IPS-11a (cell line): ENCODE data around the gene ATG3.
"Not testable (repeated sequence)": the region's sequence is repeated elsewhere in the genome, so short reads cannot be mapped to it uniquely, and the experiment has no call there.

Experiments
- H3K4me3 ChIP-seq: one replicate; pipeline ENCODE4 v1.5.1; 2013; ENCODE audit warnings: low read depth, low read length, control low read depth

ATG3 gene

DNA sequence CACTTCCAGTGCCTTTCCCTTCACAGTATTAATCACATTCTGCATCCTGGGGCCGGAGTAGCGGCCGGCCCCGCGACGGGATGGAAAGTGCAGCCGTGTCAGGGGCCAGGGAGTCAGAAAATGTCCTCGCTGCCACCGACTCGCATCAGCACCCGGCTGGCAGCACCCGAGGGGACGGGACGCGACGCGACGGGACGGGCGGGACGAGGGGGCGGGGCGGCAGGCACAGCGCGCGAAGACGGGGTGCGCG lies 353 bp downstream of the ATG3 start:
- H3K4me3 ChIP-seq: peak overlapping the region; percentile 91

DNA sequence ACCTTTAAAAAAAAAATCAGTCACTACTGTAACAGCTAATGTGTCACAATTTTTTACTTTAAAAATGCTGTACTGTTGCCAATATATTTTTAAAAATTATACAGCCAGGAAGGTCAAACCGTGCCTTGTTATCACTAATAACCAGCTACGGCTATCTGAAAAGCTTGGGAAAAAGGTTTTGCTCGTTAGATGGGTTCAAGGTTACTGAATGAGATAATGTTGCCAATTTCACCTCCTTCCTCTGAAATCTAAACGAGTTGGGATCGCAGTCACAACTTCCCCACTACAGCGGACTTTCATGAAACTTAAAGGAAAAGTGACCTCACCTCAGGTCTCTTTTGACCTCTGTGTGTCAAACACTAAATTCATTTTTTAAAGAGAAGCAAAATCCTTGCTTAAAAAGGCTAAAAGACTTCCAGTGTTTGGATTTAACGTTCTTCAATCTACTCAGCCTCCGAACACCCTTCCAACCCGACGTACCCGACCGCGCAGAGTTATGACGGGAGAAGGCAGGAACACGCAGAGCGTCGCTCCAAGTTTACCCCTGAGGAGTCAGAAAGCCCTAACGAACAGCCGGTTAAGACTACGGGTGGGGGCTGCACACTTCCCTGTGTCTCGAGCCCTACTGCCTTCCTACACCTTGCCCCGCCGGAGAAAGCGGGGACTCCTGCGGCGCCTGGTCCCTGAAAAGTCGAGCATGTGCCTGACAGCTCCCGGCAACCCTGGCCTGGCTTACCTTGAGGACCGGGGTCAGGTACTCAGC lies 860 bp downstream of the ATG3 start:
- H3K4me3 ChIP-seq: peak overlapping the region; percentile 91

DNA sequence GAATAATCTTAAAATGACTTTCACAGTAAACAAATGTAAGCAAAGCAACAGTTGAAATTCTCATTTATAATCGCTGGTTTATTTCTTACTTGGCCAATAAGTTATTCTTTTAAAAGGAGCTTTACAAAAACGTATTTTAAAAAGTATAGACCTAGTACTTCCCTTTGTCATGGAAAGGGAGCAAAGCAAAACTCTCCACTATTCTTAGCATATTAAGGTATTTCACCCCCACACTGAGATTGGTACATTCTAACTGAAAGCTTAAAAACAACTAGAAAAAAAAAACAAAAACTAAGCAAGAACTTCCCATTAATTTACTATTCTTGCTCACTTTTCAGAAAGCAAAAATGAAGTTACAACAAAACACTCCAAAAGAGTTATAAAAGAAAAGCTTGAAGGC lies 1.5 kb downstream of the ATG3 start:
- peak overlapping the region; percentile 91 for H3K4me3 ChIP-seq

DNA sequence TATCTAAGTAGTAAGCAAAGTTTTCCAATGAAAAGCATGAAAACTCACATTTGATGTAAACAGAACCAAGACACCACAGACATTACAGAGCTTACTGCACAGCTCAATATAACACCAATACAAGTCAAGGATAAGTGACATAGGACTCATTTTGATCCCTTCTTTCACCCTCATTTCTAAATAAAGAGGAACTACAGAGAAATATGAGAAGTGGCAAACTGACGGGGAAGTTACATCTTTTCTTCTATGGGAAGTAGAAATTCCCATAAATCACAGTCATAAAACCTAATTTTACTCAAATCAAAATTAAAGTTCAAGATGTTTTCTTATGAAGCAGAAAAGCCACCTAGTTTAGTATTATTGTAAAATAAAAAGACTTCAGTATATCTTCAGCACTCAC lies 3.8 kb downstream of the ATG3 start:
- no peak overlapping the region for H3K4me3 ChIP-seq

DNA sequence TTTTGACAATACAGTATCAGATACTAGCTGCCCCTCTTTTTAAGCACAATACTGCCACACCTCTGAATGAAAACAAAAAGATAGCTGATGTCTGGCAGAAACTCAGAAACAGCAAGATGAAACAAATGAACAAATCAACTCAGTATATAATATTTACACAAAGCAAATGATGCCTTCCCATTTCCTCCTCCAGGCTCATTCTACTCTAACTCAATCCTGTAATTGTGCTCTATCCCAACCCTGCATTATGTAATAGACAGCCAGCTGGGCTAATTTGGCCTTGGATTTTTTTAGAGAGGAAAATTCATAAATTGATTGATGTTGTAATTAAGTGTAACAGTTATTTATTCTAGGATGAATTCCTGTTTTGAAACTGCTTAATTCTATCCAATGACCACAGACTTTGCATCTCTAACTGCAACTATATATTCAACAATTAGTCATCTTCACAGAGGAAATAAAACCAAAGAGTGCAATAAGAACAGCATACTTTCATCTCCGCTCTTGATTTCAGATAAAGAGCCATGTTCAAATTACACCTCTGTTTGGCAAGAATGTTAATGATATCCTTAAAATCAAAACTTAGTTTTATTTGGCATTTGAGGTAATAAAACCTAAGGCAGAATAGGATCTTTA lies 6.1 kb downstream of the ATG3 start:
- no peak overlapping the region for H3K4me3 ChIP-seq

DNA sequence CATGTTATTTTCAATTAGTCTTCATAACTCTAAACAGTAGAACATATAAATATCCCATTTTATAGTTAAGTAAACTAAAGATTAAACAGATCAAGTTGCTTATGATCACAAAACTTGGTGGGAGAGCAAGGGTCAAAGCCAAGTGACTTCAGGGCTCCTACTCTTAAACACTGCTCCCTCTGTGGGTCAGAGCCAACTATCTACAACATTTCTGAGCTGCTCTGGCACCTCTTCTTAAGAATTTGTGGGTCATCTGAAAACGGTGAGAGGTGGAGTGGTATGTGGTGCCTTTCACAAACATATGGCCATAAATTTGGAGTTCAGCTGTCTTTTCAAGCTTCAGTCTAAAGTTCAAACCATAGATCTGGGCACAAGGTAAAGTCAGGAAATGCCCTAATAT lies 10.9 kb downstream of the ATG3 start:
- no peak overlapping the region for H3K4me3 ChIP-seq

DNA sequence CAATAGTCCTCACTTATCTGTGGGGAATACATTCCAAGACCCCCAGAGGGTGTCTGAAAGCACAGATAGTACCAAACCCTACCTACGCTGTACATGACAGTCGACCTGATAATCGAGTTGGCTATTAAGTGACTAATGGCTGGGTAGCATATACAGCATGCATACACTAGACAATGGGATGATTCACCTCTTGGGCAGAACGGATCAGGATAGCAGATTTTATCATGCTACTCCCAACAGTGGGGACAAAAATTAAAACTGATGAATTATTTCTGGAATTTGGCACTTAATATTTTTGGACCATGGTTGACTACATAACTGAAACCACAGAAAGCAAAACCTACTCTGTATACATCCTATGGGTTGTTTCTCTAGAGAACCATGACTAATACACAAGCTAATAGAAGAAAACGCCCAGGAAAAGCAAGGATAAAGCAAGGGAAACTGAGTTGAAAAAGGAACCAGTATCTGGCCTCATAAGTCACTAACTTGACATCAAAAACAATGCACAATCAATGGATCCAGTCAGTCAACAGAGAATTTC lies 15.5 kb downstream of the ATG3 start:
- H3K4me3 ChIP-seq: no peak overlapping the region

DNA sequence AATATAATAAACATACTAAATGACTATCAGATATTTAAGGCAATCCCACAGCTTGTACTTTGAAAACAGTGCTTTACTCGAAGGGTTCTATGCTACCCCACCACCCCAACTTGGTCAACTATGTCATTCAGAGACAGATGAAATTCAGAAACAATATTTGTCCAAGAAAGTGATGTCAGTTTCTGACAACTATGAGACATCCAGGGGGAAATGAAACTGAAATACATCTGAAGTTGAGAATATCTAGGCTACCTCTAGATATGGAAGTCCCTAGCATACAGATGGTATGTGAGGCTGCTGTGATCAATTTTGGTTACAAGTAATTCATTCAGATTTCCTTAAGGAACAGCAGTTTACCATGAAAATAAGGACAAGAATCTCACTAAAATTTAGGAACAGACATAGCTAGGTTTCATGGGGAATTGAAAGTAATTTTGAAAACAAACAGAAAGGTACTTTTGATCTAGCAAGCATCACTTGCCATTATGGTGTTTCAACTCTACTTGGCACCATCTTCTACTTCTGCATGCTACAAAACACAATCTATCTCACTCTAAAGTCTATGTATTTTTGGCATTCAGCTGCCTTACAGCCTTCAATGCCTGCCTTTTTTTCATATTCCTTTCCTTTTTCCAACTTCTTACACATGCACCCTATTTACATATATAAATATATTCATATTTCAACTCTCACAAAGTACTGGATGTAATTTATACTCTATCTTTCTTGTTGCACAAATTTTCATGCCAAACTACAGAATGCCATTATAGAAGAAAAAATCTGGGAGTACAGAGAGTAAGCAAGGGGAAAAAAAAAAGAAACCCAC lies 21.7 kb downstream of the ATG3 start:
- no peak overlapping the region for H3K4me3 ChIP-seq

DNA sequence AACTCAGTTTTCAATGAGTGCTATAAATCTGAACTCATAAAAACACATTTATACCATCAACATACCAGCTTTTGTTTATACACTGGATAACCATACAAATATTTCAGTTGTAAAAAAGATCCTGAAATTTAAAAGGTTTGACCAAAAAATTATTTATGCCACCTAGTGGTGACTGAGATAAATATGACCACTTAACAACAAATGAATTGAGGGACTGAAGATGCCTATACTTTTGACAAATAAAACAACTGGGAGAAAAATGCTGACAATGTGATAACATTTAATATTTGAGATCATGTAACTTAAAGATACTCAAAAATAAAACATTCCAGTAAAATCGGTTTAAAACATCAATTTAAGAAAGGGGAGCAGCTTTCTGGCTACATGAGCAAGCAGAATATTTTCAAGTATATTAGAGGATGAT lies 30.4 kb downstream of the ATG3 start:
- H3K4me3 ChIP-seq: no peak overlapping the region

DNA sequence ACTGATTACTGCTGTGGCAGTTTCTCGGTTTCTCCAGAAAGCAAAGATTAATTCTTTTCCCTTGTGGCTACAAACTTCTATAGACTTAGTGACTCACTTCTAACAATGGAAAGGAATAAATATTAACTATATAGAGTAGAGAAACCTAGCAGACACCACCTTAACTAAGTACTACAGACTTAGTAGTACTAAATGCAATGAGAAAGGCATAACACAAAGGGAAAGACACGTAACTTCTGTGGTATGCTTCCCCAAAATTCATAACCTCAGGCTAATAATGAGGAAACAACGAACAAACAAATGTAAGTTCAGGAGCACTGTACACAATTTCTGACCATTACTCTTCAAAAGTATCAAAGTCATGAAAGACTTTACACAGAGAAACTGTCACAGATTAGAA lies 31.2 kb downstream of the ATG3 start:
- no peak overlapping the region for H3K4me3 ChIP-seq

DNA sequence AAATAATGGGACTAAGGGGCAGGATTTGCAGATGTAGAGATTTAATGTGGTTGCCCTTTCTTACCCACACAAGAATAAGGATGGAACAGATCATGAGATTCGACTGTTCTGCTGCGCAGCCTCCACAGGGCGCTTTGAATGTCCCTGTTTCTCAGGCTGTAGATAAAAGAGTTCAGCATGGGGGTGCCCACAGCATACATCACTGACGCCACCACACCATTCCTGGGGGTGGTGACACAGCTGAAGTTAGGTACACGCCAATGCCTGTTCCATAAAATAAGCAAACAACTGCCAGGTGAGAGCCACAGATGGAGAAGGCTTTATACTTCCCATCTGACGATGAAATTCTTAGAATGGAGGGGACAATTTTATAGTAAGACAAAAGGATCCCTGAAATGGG lies 37.6 kb downstream of the ATG3 start:
- H3K4me3 ChIP-seq: not testable (repeated sequence)

DNA sequence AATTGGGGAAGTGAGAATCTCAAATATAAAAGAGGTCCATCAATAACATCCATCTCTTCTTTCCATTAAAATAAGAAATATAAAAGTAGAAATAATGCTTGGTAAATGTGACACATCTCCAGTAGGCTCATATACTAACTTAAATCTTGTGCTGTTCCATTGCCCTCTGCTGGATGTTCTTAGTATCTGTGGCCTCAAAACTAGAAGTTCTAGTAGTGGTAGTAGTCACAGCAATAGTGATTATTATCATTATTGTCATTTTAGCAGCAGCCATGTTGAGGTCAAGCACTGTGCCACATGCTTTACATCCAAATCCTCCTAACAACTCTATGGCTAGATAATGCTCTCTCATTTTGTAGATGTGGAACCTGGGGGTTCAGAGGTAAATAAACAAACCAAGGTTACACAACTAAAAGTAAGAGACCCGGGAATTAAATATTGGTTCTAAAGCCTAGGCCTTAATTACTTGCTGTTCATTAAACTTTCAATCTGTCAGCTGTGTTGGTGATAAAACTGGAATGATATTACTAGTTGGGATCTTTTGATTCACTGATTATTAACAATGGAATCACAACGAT lies 42.2 kb downstream of the ATG3 start:
- no peak overlapping the region for H3K4me3 ChIP-seq

DNA sequence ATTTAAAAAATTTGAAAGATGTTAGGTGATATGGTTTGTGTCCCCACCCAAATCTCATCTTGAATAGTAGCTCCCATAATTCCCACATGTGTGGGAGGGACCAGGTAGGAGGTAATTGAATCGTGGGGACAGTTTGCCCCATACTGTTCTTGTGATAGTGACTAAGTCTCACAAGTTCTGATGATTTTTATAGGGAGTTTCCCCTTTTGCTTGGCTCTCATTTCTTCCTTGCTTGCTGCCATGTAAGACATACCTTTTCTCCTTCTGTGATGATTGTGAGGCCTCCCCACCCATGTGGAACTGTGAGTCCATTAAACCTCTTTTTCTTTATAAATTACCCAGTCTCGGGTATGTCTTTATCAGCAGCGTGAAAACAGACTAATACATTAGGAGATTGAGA lies 42.8 kb downstream of the ATG3 start:
- not testable (repeated sequence) for H3K4me3 ChIP-seq

DNA sequence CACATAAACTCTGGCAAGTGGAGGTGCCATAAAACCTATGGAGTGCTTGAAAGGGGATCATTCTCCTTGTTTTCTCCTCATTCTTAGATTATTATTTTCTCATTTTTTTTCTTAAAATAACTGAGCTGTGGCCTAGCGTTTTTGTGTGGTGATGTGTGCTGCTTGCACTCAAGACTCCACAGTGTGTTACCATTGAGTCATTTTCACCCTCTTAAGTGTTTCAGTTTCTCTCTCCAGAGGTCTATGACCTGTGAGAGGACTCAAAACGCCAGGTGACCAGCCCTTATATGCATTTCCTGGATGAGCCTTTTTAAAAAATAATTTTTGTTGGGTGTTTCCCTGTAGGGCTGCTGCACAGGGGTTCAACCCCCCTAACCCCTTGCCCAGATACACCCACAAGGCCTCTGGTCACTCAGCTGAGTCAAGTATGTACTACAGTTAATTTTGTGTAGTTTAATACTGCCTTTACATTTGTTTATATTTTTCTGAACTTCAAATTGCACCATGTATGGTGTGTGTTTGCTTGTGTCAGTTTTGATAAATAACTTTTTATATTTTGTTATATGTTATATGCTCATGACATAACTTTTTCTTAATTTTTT lies 47.1 kb downstream of the ATG3 start:
- no peak overlapping the region for H3K4me3 ChIP-seq

DNA sequence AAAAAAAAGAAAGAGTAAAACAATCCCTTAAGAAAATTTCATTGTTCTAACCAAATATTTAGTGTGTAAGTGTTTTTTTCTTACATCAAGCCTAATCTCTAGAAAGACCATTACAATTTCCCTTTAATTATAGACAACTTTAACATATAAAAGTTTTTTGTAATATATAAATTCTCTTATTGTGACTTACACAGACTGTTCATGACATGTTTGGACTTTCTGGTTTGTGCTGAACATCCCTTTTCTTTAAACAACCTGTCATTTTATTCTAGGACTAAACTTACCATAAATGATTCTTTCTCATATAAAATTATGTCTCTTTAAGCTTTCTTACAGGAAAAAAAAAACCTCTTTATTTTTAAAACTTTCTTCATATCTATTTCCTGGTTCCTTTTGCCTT lies 49.4 kb downstream of the ATG3 start:
- H3K4me3 ChIP-seq: no peak overlapping the region

DNA sequence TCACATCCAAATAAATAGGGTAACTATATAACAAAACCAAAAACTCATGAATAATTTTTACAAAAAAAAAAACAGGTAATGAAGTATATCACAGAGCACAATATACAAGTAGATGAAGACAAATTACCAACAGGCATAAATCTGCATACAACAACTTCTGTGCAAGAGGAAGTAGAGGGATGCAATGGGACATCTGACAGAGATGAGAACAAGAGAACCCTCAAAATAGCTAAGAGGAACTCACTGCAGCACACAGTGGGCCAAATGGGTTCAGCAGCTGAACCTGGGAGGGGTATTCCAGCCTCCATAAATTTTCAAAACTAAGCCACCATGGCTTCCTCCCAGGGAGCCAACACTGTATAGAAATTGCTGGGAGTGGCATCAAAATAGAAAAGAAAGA lies 52.9 kb downstream of the ATG3 start:
- no peak overlapping the region for H3K4me3 ChIP-seq

DNA sequence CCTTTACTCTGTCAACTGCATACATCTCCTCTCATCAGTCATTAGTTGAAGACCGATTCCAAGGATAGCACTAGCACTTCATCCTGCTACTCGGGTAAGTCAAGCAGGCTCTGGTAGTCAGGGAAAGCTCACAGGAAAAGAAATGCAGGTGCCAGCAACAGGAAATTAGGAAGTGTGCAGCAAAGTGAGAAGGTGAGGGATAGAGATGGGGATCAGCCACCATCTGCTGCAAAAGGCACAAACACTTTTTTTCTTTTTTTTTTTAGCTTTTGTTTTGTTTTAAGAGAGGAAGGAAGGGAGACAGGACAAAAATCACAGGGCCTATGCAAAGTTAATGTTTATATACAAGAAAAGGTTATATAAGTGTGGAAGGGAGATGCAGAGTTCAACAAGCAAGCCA lies 53.5 kb downstream of the ATG3 start:
- no peak overlapping the region for H3K4me3 ChIP-seq

DNA sequence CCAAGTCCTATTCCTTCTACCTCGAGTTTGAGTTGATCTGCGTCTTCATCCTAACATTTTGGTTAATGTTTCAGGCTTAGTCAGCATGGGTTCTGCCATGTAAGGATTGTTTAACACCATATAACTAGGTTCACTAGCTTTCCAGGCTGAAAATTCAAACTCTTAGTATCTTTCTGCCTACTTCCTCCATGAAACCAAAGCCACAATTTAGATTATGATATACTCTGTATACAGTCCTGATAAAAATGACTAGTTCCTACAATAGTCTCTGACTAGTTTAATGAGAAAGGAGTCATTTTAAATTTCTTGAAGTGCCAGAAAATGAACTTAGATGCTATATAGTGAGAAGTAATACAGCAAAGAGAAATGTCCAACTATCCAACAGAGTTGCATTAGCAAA lies 55.9 kb downstream of the ATG3 start:
- no peak overlapping the region for H3K4me3 ChIP-seq

DNA sequence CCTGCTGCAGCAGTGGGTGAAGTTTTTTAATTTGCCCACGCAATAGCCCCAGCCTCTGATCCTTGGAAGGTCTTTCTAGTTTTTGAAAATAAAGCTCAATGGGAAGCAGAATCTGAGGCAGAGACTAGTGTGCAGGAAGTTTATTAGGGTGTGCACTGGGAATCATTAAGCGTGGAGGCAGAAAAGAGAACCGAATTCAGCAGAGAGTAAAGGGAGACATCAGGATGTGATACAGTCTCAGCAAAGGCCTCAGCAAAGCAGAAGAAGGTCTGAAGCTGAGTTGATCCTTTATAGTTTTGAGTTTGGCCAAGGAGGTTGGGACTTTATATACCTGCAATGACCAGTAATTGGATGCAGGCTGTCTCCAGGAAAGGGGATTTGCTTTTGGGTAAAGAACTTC lies 57.6 kb downstream of the ATG3 start:
- H3K4me3 ChIP-seq: no peak overlapping the region

DNA sequence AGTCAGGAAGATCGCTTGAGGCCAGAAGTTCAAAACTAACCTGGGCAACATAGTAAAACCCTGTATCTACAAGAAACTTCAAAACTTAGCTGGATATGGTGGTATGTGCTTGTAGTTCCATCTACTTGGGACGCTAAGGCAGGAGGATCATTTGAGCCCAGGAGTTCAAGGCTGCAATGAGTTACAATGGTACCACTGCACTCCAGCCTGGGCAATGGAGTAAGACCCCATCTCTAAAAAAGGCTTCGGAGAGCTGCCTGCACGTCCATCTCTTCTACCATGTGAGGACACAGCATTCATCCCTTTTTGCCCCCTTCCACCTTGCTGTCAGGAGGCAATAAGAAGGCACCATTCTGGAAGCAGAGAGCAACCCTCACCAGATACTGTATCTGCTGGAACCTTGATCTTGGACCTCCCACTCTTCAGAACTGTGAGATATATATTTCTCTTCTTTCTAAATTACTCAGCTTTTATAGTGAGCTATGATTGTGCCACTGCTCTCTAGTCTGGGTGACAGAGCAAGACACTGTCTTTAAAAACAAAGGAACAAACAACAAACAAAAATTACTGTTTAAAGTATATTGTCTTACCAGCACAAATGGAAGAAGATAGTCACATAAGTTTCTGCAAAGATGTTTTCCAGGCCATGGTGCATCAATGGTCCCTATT lies 58.3 kb downstream of the ATG3 start:
- no peak overlapping the region for H3K4me3 ChIP-seq

DNA sequence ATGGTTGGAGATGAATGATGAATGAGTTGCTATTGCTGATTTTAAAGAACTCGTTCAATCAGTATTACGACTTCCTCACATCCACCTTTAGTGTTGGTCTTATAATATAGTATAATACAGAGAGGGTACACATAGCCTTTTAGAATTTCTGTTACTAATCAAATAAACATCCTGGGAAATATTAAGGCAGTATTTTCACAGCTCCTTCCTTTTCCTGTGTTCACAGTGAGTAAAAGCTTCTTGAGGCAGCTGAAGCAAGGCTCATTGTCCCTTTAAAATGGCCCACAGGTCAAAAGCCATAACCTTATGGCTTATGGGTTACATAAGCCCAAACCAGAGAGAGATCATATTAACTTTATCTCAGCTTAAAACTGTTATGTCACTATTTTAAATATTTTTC lies 61.1 kb downstream of the ATG3 start:
- H3K4me3 ChIP-seq: no peak overlapping the region
